ENCODE results near the gene RPE.

GRCh38 chr2:209974576-209974975 is 27.9 kb upstream of the RPE start:
- TF ChIP-seq CTCF (IDR thresholded peaks at IDR 0.05; ENCODE audit: insufficient read depth, low read length) (no peak), POLR2AphosphoS5 (IDR thresholded peaks at IDR 0.05; ENCODE audit: low read depth) (no peak)

Measured in HL-60 (cell line).